Fibroblast of the aortic adventitia (primary cell): ENCODE data around the gene CPXM1. TPM values are rescaled to one million over a fixed set of nuclear protein-coding genes. Genes with fewer than 3 reads are reported as not detected.

Source experiments
- DNase-seq: peaks from one replicate; pipeline ENCODE4 v3.0.0-alpha.2; 2010; ENCODE audit warnings: low read depth
- H3K4me3 ChIP-seq: 2 replicates; pipeline ENCODE4 v1.5.1; 2011; ENCODE audit warnings: low read depth, mild to moderate bottlenecking, control low read depth, low read length, moderate library complexity
- total RNA-seq: library from RNA; depleted of rRNA; stranded (reverse); fragments of >200 nt; gene quantifications from 2 replicates; pipeline ENCODE4 v1.2.3, GENCODE V29; 2012; ENCODE audit warnings: low replicate concordance
- TF ChIP-seq, protein P1 (sequence below): IDR thresholded peaks from 2 replicates; pipeline ENCODE4 v1.5.1; 2011; ENCODE audit warnings: mild to moderate bottlenecking, low read length, control low read depth, inconsistent platforms; ENCODE audit not compliant: insufficient read depth

The CPXM1 gene
- total RNA-seq, 1 donor, result 3.8 TPM

- TF ChIP-seq, protein P1, sequence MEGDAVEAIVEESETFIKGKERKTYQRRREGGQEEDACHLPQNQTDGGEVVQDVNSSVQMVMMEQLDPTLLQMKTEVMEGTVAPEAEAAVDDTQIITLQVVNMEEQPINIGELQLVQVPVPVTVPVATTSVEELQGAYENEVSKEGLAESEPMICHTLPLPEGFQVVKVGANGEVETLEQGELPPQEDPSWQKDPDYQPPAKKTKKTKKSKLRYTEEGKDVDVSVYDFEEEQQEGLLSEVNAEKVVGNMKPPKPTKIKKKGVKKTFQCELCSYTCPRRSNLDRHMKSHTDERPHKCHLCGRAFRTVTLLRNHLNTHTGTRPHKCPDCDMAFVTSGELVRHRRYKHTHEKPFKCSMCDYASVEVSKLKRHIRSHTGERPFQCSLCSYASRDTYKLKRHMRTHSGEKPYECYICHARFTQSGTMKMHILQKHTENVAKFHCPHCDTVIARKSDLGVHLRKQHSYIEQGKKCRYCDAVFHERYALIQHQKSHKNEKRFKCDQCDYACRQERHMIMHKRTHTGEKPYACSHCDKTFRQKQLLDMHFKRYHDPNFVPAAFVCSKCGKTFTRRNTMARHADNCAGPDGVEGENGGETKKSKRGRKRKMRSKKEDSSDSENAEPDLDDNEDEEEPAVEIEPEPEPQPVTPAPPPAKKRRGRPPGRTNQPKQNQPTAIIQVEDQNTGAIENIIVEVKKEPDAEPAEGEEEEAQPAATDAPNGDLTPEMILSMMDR, result no peak
- peak overlapping the region; percentile 51 for H3K4me3 ChIP-seq
- DNase-seq, result peak; percentile 41
Observed at GRCh38 chr20:2799688-2800520, 523 bp downstream of the CPXM1 start.

- no peak for DNase-seq
- TF ChIP-seq, protein P1, result no peak
- H3K4me3 ChIP-seq, result no peak overlapping the region
Observed at GRCh38 chr20:2799271-2799670, 1.2 kb downstream of the CPXM1 start.

DNA sequence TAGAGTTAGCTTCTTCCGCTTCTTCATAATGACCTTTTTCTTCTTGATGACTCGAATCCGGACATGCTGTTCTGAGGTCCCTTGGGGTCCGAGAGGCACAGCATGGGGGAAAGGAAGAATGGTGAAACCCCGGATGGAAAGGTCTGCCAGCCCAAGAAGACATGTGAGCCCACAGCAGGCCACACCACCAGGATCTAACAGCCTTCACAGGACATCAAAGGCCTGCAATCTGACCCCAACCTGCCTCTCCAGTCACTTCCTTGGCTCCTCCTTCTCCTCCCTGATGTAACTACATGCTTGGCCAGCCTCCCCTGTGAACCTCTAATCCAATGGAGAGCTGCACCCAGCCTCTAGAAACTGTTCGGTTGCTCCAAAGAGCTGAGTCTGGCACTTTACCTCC, 1.6 kb downstream of the CPXM1 start:
- DNase-seq, result peak; percentile 12
- TF ChIP-seq, protein P1, result no peak
- no peak overlapping the region for H3K4me3 ChIP-seq

- DNase-seq, result no peak
- TF ChIP-seq, protein P1, result no peak
- no peak overlapping the region for H3K4me3 ChIP-seq
Observed at GRCh38 chr20:2798095-2798805, 2.2 kb downstream of the CPXM1 start.

GRCh38 chr20:2797136-2797983, 3.1 kb downstream of the CPXM1 start:
- DNase-seq, result no peak
- H3K4me3 ChIP-seq, result no peak overlapping the region
- TF ChIP-seq, protein P1, result no peak

DNA sequence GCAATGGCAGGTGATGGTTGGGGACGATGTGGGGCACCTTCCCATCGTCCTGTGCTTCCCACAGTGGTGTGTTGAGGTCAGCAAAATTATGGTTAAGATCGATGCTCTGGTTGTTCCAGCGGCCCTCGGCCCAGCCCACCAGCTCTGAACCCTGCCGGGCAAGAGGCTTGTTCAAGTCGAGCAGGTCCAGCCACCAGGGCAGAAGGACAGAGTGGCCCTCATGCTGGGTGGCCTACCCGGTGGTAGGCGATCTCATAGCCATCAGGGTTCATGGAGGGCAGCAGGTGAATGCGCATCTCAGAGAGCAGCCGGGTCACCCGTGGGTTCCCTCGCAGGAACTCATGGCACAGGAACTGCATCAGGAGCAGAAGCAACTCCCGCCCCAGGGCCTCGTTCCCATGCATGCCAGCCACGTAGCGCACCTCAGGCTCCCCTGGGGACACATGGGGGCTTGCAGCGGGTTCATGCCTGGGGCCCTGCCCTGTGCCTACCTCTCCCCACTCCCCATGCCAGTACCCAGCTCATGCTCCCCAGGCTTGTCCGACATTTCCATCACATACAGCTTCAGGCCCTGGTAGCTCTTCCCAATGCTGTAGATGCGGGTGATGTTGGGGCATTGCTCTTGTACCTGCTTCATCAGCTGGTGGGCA, 4.3 kb downstream of the CPXM1 start:
- TF ChIP-seq, protein P1, result no peak
- H3K4me3 ChIP-seq, result no peak overlapping the region
- no peak for DNase-seq
